Astrocyte (in vitro differentiated cells and primary cell): ENCODE results near the gene GTPBP6. TPM values are rescaled to one million over a fixed set of nuclear protein-coding genes. Genes with fewer than 3 reads are reported as not detected.

Experiments used
- DNase-seq: peaks from one replicate; pipeline ENCODE4 v3.0.0-alpha.2; 2010; ENCODE audit warnings: low read depth
- FAIRE-seq: peaks from 2 replicates; lab custom pipeline; 2011; peaks lifted over from hg19 to GRCh38; lab: Jason Lieb, UNC
- H2AFZ ChIP-seq: 2 replicates; pipeline ENCODE4 v1.6.0; 2012; ENCODE audit warnings: low read depth, low read length, inconsistent platforms
- H3K27ac ChIP-seq: 2 replicates; pipeline ENCODE4 v1.5.1; 2011; ENCODE audit warnings: low read depth, low read length, inconsistent platforms
- H3K27me3 ChIP-seq: 2 replicates; pipeline ENCODE4 v1.6.0; 2011; ENCODE audit warnings: low read length, inconsistent platforms; ENCODE audit not compliant: insufficient read depth
- H3K36me3 ChIP-seq: 2 replicates; pipeline ENCODE4 v1.5.1; 2011; ENCODE audit warnings: low read length, inconsistent platforms; ENCODE audit not compliant: insufficient read depth
- H3K4me1 ChIP-seq: 2 replicates; pipeline ENCODE4 v1.5.1; 2011; ENCODE audit warnings: low read length, inconsistent platforms; ENCODE audit not compliant: insufficient read depth
- H3K4me2 ChIP-seq: 2 replicates; pipeline ENCODE4 v1.6.0; 2012; ENCODE audit warnings: low read length, inconsistent platforms
- H3K4me3 ChIP-seq: 2 replicates; pipeline ENCODE4 v1.5.1; 2011; ENCODE audit warnings: low read depth, mild to moderate bottlenecking, low read length, inconsistent platforms; ENCODE audit not compliant: insufficient read depth
- H3K79me2 ChIP-seq: 2 replicates; pipeline ENCODE4 v1.6.0; 2012; ENCODE audit warnings: mild to moderate bottlenecking, low read length, inconsistent platforms; ENCODE audit not compliant: insufficient read depth
- H3K9ac ChIP-seq: 2 replicates; pipeline ENCODE4 v1.6.0; 2012; ENCODE audit warnings: mild to moderate bottlenecking, low read length, inconsistent platforms
- H3K9me3 ChIP-seq: 2 replicates; pipeline ENCODE4 v1.5.1; 2012; ENCODE audit warnings: low read depth, mild to moderate bottlenecking, low read length, inconsistent platforms; ENCODE audit not compliant: insufficient read depth
- H4K20me1 ChIP-seq: 2 replicates; pipeline ENCODE4 v1.6.0; 2012; ENCODE audit warnings: low read length, inconsistent platforms; ENCODE audit not compliant: insufficient read depth
- H3K27ac Mint-ChIP-seq: one replicate; pipeline ENCODE4 v1.8.0; 2021; ENCODE audit warnings: mild to moderate bottlenecking, mixed read lengths; ENCODE audit not compliant: unreplicated experiment
- H3K27me3 Mint-ChIP-seq: one replicate; pipeline ENCODE4 v1.8.0; 2021; ENCODE audit warnings: low read depth, mixed read lengths; ENCODE audit not compliant: unreplicated experiment
- H3K36me3 Mint-ChIP-seq: one replicate; pipeline ENCODE4 v1.8.0; 2021; ENCODE audit warnings: low read depth, mixed read lengths; ENCODE audit not compliant: unreplicated experiment
- H3K4me1 Mint-ChIP-seq: one replicate; pipeline ENCODE4 v1.8.0; 2021; ENCODE audit warnings: low read depth, mixed read lengths; ENCODE audit not compliant: unreplicated experiment
- H3K4me3 Mint-ChIP-seq: one replicate; pipeline ENCODE4 v1.8.0; 2021; ENCODE audit warnings: mild to moderate bottlenecking, moderate library complexity, mixed read lengths; ENCODE audit not compliant: unreplicated experiment
- H3K9me3 Mint-ChIP-seq: one replicate; pipeline ENCODE4 v1.8.0; 2021; ENCODE audit warnings: mild to moderate bottlenecking, mixed read lengths; ENCODE audit not compliant: unreplicated experiment
- EZH2 ChIP-seq: IDR thresholded peaks from 2 replicates; pipeline ENCODE4 v1.6.1; 2012; ENCODE audit warnings: mild to moderate bottlenecking, low read length, inconsistent platforms; ENCODE audit not compliant: insufficient read depth
- total RNA-seq: library from RNA; stranded (reverse); gene quantifications from 2 replicates; pipeline ENCODE4 v1.2.1, GENCODE V29; 2021
- TF ChIP-seq, protein P1 (sequence below): IDR thresholded peaks from 2 replicates; pipeline ENCODE4 v1.5.1; 2011; ENCODE audit warnings: low read depth, mild to moderate bottlenecking, inconsistent platforms, low read length, moderate library complexity; ENCODE audit not compliant: insufficient read depth

GTPBP6 gene
- total RNA-seq, 1 donor from 2014 or later: 30.5 TPM

GRCh38 chrX:323721-324628, 5.4 kb upstream of the GTPBP6 start:
- Histone ChIP-seq H3K4me2 (no peak overlapping the region), H3K4me3 (no peak overlapping the region), H4K20me1 (peaks cover 12% of the 10 kb centered on the region), H3K9ac (no peak overlapping the region), H3K36me3 (no peaks in the 10 kb centered on the region), H3K27ac (no peak overlapping the region), H3K9me3 (no peaks in the 10 kb centered on the region), H2AFZ (no peak overlapping the region), H3K4me1 (peaks cover 9% of the 10 kb centered on the region), H3K27me3 (no peaks in the 10 kb centered on the region), H3K79me2 (peaks cover 16% of the 10 kb centered on the region)
- no peaks in the 10 kb centered on the region for H3K9me3 Mint-ChIP-seq
- peak; percentile 76 for DNase-seq
- H3K27ac Mint-ChIP-seq: peak overlapping the region; percentile 47
- H3K27me3 Mint-ChIP-seq: no peaks in the 10 kb centered on the region
- TF ChIP-seq EZH2: no peak
- TF ChIP-seq, protein P1, sequence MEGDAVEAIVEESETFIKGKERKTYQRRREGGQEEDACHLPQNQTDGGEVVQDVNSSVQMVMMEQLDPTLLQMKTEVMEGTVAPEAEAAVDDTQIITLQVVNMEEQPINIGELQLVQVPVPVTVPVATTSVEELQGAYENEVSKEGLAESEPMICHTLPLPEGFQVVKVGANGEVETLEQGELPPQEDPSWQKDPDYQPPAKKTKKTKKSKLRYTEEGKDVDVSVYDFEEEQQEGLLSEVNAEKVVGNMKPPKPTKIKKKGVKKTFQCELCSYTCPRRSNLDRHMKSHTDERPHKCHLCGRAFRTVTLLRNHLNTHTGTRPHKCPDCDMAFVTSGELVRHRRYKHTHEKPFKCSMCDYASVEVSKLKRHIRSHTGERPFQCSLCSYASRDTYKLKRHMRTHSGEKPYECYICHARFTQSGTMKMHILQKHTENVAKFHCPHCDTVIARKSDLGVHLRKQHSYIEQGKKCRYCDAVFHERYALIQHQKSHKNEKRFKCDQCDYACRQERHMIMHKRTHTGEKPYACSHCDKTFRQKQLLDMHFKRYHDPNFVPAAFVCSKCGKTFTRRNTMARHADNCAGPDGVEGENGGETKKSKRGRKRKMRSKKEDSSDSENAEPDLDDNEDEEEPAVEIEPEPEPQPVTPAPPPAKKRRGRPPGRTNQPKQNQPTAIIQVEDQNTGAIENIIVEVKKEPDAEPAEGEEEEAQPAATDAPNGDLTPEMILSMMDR: no peak
- peaks cover 4% of the 10 kb centered on the region for H3K4me1 Mint-ChIP-seq
- FAIRE-seq: peak; percentile 99
- H3K4me3 Mint-ChIP-seq: no peak overlapping the region
- peaks cover 2% of the 10 kb centered on the region for H3K36me3 Mint-ChIP-seq

DNA sequence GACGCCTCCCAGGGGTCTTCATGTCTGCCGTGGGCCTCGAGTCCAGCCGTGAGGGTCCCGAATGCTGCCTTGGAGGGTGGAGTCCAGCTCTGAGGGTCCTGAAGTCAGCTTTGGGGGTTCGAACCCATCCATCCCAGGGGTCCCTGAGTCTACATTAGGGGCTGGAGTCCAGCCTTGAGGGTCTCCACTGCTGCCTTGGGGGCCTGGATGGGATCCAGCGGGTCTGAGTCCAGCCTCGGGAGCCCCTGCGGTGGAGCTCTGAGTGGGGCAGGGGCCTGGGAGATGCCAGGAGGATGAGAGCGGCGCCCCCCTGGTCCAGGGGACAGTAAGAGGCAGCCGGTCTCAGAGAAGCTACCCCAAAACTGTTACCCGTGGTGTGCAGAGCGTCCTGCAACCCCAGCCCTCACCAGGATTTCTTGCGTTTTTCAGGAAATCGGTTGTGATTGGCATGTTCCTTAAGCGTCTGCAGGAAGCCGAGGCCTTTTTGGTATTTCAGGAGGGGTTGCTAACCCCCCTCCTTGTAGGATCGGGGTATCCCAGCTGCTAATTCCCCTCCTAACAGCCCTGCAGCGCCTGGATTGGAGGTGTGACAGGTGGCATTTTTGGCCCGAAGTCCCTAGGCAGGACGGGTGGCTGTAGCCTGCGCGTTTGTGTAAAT, 1.7 kb upstream of the GTPBP6 start:
- H3K4me2 ChIP-seq: peak overlapping the region; percentile 97
- no peak for TF ChIP-seq EZH2
- TF ChIP-seq, protein P1: no peak
- peak overlapping the region; percentile 89 for H3K27ac ChIP-seq
- H2AFZ ChIP-seq: no peak overlapping the region
- no peaks in the 10 kb centered on the region for H3K9me3 ChIP-seq
- H3K4me3 Mint-ChIP-seq: peak overlapping the region; percentile 89
- peak overlapping the region; percentile 87 for H3K27ac Mint-ChIP-seq
- no peaks in the 10 kb centered on the region for H3K9me3 Mint-ChIP-seq
- H3K4me1 ChIP-seq: peaks cover 9% of the 10 kb centered on the region
- H3K4me1 Mint-ChIP-seq: peaks cover 4% of the 10 kb centered on the region
- peaks cover 2% of the 10 kb centered on the region for H3K36me3 Mint-ChIP-seq
- FAIRE-seq (no peak), DNase-seq (no peak)
- H3K27me3 ChIP-seq: no peaks in the 10 kb centered on the region
- no peaks in the 10 kb centered on the region for H3K36me3 ChIP-seq
- H3K9ac ChIP-seq: peak overlapping the region; percentile 98
- peaks cover 31% of the 10 kb centered on the region for H3K79me2 ChIP-seq
- no peaks in the 10 kb centered on the region for H3K27me3 Mint-ChIP-seq
- peak overlapping the region; percentile 87 for H3K4me3 ChIP-seq
- peaks cover 27% of the 10 kb centered on the region for H4K20me1 ChIP-seq
